Measurements from ENCODE around the gene IGLL1.

Gene IGLL1

DNA sequence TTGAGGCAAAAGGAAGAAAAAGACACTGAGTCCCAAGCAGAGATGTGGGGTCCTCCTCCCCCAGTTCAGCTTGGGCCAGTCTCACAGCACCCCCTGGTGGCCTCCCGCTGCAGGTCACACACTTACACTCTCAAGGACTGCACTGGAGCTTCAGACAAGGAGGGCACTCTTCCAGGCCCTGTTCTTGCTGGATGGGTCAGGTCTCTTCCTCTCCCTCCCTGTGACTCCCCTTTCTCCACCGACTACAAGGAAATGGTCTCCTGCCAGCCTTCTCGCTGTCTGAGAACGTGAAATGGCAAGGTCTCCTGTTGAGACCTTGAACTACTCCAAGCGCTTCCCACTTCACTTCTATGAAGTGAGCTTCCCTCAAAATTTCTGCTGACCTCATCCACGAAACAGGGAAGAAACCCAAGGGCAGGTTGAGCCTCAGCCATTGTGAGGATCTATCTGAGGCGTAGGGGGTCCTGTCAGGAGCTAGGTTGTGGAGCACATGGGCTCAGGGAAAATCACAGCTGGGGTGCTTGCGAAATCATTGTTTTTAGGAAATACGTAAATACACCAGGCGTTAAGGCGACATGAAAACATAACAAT is 11.2 kb upstream of the IGLL1 start:
- H3K4me3 ChIP-seq (replicated peaks; ENCODE audit: low read depth, low read length): no peak overlapping the region
- no peaks in the 10 kb centered on the region for H3K27me3 ChIP-seq (replicated peaks; ENCODE audit: control insufficient read depth, insufficient read depth, low read length)
- TF ChIP-seq, protein P1, sequence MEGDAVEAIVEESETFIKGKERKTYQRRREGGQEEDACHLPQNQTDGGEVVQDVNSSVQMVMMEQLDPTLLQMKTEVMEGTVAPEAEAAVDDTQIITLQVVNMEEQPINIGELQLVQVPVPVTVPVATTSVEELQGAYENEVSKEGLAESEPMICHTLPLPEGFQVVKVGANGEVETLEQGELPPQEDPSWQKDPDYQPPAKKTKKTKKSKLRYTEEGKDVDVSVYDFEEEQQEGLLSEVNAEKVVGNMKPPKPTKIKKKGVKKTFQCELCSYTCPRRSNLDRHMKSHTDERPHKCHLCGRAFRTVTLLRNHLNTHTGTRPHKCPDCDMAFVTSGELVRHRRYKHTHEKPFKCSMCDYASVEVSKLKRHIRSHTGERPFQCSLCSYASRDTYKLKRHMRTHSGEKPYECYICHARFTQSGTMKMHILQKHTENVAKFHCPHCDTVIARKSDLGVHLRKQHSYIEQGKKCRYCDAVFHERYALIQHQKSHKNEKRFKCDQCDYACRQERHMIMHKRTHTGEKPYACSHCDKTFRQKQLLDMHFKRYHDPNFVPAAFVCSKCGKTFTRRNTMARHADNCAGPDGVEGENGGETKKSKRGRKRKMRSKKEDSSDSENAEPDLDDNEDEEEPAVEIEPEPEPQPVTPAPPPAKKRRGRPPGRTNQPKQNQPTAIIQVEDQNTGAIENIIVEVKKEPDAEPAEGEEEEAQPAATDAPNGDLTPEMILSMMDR (IDR thresholded peaks at IDR 0.05; ENCODE audit: insufficient read depth, low read length, poor library complexity, severe bottlenecking): peak; percentile 95
- peak; percentile 28 for DNase-seq (ENCODE audit: extremely low read depth, insufficient read length)
- no peaks in the 10 kb centered on the region for H3K36me3 ChIP-seq (ENCODE audit: control insufficient read depth, insufficient read depth, low read length)

DNA sequence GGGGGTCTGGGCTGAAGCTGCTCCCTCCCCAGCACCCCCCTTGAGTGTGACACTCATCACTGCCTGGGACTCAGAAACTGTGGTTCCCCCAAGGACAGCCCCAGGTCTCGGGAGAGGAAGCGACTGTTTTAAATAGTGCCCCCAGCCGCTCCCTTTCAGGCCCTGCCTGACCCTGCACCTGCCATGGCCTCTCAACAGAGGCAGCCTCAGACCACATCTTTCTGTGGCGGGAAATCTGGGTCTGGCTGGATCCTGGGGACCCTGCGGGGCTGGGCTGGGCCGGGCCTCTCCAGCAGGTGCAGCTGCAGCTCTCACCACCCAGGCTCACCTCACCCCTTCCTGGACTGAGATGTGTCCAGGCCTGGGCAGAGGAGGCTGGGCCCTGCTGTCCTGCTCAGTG is 3.7 kb upstream of the IGLL1 start:
- DNase-seq (ENCODE audit: extremely low read depth, insufficient read length): no peak
- TF ChIP-seq, protein P1 (IDR thresholded peaks at IDR 0.05; ENCODE audit: insufficient read depth, low read length, poor library complexity, severe bottlenecking): no peak
- Histone ChIP-seq H3K36me3 (ENCODE audit: control insufficient read depth, insufficient read depth, low read length) (no peaks in the 10 kb centered on the region), H3K27me3 (replicated peaks; ENCODE audit: control insufficient read depth, insufficient read depth, low read length) (peaks cover 4% of the 10 kb centered on the region; the same call in 1 of the 2 replicates), H3K4me3 (replicated peaks; ENCODE audit: low read depth, low read length) (no peak overlapping the region)

DNA sequence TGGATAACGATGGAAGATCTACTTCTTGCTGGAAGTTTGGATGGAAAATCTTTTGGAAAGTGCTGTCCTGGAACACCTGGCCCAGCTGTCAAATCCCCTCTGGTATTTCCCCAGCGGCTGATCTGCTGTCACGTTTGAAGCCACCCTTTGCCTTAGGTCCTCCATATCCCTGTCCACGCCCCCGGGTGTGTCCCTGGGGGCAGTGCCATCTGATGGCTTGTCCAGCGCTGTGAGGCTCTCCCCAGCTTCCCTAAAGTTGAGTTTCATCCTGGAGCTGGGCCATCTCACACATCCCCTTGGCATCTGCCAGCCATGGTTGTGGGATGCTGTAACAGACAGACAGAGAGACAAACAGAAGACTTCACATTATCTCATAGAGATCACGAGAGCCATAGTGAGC is 3.1 kb upstream of the IGLL1 start:
- peaks cover 4% of the 10 kb centered on the region; the same call in 1 of the 2 replicates for H3K27me3 ChIP-seq (replicated peaks; ENCODE audit: control insufficient read depth, insufficient read depth, low read length)
- H3K36me3 ChIP-seq (ENCODE audit: control insufficient read depth, insufficient read depth, low read length): no peaks in the 10 kb centered on the region
- no peak overlapping the region for H3K4me3 ChIP-seq (replicated peaks; ENCODE audit: low read depth, low read length)
- DNase-seq (ENCODE audit: extremely low read depth, insufficient read length): no peak
- TF ChIP-seq, protein P1 (IDR thresholded peaks at IDR 0.05; ENCODE audit: insufficient read depth, low read length, poor library complexity, severe bottlenecking): no peak

DNA sequence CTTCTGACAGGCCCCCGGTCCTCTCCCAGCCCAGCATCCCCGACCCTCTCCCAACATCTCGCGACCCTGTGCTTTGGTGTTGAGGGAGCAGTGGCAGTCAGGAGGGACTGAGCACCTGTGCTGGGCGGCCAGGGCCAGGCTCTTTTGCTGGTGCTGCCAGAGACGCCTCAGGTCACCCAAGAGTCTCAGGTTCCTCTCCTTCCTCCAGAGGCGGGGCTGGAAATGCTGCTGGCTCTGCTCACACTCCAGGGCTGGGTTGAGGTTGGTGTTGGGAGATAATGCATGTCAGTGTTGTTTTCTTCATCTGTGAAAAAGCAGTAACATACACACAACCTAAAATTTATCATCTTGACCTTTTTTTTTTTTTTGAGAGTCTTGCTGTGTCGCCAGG is 1.2 kb upstream of the IGLL1 start:
- Histone ChIP-seq H3K36me3 (ENCODE audit: control insufficient read depth, insufficient read depth, low read length) (no peaks in the 10 kb centered on the region), H3K4me3 (replicated peaks; ENCODE audit: low read depth, low read length) (no peak overlapping the region), H3K27me3 (replicated peaks; ENCODE audit: control insufficient read depth, insufficient read depth, low read length) (peaks cover 4% of the 10 kb centered on the region; the same call in 1 of the 2 replicates)
- TF ChIP-seq, protein P1 (IDR thresholded peaks at IDR 0.05; ENCODE audit: insufficient read depth, low read length, poor library complexity, severe bottlenecking): no peak
- DNase-seq (ENCODE audit: extremely low read depth, insufficient read length): no peak

DNA sequence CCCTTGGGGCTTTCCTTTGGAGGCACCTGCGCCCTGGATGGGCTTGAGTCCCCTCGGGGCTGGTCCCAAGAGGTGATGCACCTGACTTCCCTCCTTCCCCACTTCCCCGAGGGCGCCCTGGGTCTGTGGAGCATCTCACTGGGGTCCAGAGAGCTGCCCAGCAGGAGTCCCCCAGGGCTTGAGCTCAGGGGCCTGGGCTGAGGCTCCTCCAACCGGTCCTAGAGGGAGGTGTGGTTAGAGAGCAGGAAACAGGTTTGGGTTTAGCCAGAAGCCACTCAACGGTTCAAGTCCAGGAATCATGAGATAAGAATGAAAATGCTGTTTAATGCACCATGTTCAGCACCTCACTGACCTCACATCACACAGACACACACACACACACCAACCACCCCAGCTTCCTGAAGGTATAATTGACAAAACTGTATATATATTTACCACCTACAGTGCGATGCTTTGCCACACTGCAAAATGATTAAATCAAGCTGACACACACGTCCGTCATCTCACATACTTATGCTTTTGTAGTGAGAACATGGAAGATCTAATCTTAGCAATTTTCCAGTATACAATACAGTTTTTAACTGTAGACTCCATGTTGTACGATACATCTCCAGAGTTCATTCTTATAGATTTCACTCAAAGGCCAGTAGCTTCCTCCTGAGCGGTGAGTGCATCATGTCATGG is 628 bp upstream of the IGLL1 start:
- Histone ChIP-seq H3K36me3 (ENCODE audit: control insufficient read depth, insufficient read depth, low read length) (no peaks in the 10 kb centered on the region), H3K4me3 (replicated peaks; ENCODE audit: low read depth, low read length) (no peak overlapping the region), H3K27me3 (replicated peaks; ENCODE audit: control insufficient read depth, insufficient read depth, low read length) (peaks cover 4% of the 10 kb centered on the region; the same call in 1 of the 2 replicates)
- DNase-seq (ENCODE audit: extremely low read depth, insufficient read length): no peak
- TF ChIP-seq, protein P1 (IDR thresholded peaks at IDR 0.05; ENCODE audit: insufficient read depth, low read length, poor library complexity, severe bottlenecking): no peak

Data from GM06990 (cell line).